ENCODE measurements around the gene WIPI1. TPM values are rescaled to one million over a fixed set of nuclear protein-coding genes. Genes with fewer than 3 reads are reported as not detected.

The WIPI1 gene
- polyA plus RNA-seq, 1 donor = 17.4 TPM

GRCh38 chr17:68398691-68399637 is 58.3 kb downstream of the WIPI1 start:
- no peak overlapping the region for H3K27ac ChIP-seq (ENCODE audit: low read length)
- peak in 1 of 2 donors; percentile 26 for DNase-seq
- no peaks in the 10 kb centered on the region for H3K4me1 ChIP-seq (ENCODE audit: control insufficient read depth, insufficient read depth, low read length)
- H3K9me3 ChIP-seq (ENCODE audit: control insufficient read depth, low read depth, low read length) = peaks cover 9% of the 10 kb centered on the region
- WGBS (ENCODE audit: insufficient coverage, low lambda C conversion rate) = 0% methylated on average over 1 of the region's 11 CpGs
- no peak overlapping the region for H3K4me3 ChIP-seq (ENCODE audit: low read length)
- no peaks in the 10 kb centered on the region for H3K27me3 ChIP-seq (ENCODE audit: control insufficient read depth, insufficient read depth, low read length)
- no peaks in the 10 kb centered on the region for H3K36me3 ChIP-seq (ENCODE audit: control insufficient read depth, insufficient read depth, low read length)

- WGBS (ENCODE audit: insufficient coverage, low lambda C conversion rate) = no CpG with 5 or more reads among the region's 7 CpGs
- Histone ChIP-seq H3K36me3 (ENCODE audit: control insufficient read depth, insufficient read depth, low read length) (no peaks in the 10 kb centered on the region), H3K4me3 (ENCODE audit: low read length) (no peak overlapping the region), H3K27ac (ENCODE audit: low read length) (no peak overlapping the region), H3K27me3 (ENCODE audit: control insufficient read depth, insufficient read depth, low read length) (no peaks in the 10 kb centered on the region), H3K4me1 (ENCODE audit: control insufficient read depth, insufficient read depth, low read length) (no peaks in the 10 kb centered on the region), H3K9me3 (ENCODE audit: control insufficient read depth, low read depth, low read length) (peaks cover 9% of the 10 kb centered on the region)
- no peak for DNase-seq
These were observed 60.2 kb downstream of the WIPI1 start for GRCh38 chr17:68397108-68397536.

DNA sequence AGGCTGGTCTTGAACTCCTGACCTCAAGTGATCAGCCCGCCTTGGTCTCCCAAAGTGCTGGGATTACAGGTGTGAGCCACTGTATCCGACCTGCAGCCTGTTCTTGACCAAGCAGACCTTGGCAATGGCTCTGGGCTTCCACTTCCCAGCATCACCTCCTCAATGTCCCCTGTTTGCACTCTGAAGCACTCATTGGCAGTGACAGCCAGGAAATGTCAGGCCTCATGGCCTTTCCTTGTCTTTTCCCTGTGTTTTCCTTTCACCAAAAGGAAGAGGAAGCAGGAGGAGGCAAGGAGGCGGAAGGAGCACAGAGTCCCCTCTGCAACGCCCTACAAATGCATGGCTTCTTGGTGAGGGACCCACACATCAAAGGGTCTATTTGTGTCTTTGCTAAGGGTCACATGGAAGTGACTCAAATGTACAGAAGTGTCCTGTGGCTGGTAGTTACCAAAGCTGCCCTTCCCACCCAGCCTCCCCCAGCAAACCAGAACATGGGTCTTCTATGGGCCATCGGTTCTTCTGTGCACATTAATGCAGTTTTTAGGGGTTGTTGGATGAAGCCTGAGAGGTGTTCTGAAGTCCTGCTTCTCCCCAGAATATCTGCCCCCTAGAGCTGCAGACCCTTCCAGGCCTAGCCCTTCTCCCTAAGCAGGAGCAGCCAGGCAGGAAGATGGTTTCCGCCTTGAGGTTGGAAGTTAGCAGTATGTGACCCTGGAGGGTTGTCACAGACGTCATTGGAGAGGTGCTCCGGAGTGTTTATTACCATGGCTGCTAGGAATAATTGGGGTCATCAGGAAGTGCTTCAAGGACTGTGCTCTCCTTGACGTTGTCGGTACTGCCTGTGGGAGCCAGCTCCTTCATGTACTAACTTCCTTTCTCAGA is 60.8 kb downstream of the WIPI1 start:
- no peak overlapping the region for H3K4me3 ChIP-seq (ENCODE audit: low read length)
- H3K36me3 ChIP-seq (ENCODE audit: control insufficient read depth, insufficient read depth, low read length) = no peaks in the 10 kb centered on the region
- H3K27me3 ChIP-seq (ENCODE audit: control insufficient read depth, insufficient read depth, low read length) = no peaks in the 10 kb centered on the region
- H3K4me1 ChIP-seq (ENCODE audit: control insufficient read depth, insufficient read depth, low read length) = no peaks in the 10 kb centered on the region
- peak in 1 of 2 donors; percentile 21 for DNase-seq
- H3K9me3 ChIP-seq (ENCODE audit: control insufficient read depth, low read depth, low read length) = peaks cover 9% of the 10 kb centered on the region
- no peak overlapping the region for H3K27ac ChIP-seq (ENCODE audit: low read length)
- WGBS (ENCODE audit: insufficient coverage, low lambda C conversion rate) = 60% methylated on average over 1 of the region's 10 CpGs

DNA sequence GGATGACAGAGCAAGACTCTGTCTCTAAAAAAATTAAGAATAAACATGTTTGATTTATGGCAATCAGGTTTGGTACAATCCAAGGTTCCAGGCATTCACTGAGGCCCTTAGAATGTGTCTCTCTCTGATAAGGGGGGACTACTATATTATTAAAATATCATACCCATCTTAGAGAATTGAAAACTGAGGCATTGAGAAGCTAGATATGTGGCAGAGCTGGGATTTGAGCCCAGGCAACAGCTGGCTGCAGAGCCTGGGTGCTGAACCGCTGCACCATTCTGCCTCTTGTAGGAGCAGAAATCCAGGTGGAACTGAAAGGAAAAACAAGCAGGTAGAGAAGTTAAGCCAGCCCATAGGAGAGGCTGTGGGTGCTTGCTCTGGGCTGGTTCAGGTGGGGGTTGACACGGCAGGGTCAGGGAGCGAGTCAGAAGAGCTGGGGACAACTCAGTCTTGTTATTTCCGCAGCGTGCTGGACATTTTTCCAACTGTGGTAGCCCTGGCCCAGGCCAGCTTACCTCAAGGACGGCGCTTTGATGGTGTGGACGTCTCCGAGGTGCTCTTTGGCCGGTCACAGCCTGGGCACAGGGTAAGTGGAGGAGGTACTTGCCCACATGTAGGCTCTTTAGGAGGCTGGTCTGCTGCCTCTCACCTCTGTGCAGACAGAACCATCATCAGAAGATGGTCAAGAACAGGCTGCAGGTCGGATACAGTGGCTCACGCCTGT is 62.5 kb downstream of the WIPI1 start:
- no peak for DNase-seq
- WGBS (ENCODE audit: insufficient coverage, low lambda C conversion rate) = no CpG with 5 or more reads among the region's 12 CpGs

DNA sequence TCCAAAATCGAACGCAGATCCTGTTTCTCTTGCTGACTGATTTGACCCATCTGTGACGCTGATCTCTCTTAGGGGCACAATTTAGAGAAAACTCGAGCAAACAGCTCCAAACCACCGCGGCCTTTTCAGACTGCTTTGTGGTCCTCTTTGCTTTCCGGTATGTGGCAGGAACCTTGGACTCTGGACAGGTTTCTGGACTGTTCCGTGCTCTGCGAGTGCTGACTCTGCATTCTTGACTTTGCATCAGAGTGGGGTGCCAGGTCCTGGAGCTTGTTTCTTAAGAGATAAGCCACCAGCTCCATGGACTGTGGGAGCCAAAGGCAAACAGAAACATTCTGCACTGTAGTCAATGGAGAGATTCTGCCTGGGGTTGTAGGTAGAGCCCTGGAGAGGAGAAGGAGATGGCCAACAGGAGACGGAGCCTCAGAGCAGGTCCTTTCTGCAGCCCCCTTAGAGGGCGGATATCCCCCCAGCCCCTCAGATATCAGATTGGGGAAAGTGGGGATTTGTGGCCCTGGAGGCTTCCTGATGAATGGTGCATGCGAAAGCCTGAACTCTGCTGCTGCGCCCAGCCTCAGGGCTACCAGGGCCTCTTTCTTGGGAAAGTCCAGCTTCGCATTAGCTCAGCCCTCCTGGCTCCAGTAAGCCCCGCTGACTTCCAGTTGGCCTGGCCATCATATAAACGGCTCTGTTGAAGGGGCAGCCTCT is 65.6 kb downstream of the WIPI1 start:
- no peak overlapping the region for H3K27ac ChIP-seq (ENCODE audit: low read length)
- 77% methylated on average over 3 of the region's 16 CpGs for WGBS (ENCODE audit: insufficient coverage, low lambda C conversion rate)
- peak in 1 of 2 donors; percentile 36 for DNase-seq

More for the DNA sequence above, 62.5 kb downstream of the WIPI1 start:
- Histone ChIP-seq H3K36me3 (ENCODE audit: control insufficient read depth, insufficient read depth, low read length) (no peaks in the 10 kb centered on the region), H3K27me3 (ENCODE audit: control insufficient read depth, insufficient read depth, low read length) (no peaks in the 10 kb centered on the region), H3K27ac (ENCODE audit: low read length) (no peak overlapping the region), H3K9me3 (ENCODE audit: control insufficient read depth, low read depth, low read length) (peaks cover 9% of the 10 kb centered on the region), H3K4me3 (ENCODE audit: low read length) (no peak overlapping the region), H3K4me1 (ENCODE audit: control insufficient read depth, insufficient read depth, low read length) (no peaks in the 10 kb centered on the region)

GRCh38 chr17:68390888-68391545 is 66.3 kb downstream of the WIPI1 start:
- WGBS (ENCODE audit: insufficient coverage, low lambda C conversion rate) = no CpG with 5 or more reads among the region's 11 CpGs
- peaks cover 9% of the 10 kb centered on the region for H3K9me3 ChIP-seq (ENCODE audit: control insufficient read depth, low read depth, low read length)
- H3K4me1 ChIP-seq (ENCODE audit: control insufficient read depth, insufficient read depth, low read length) = no peaks in the 10 kb centered on the region
- H3K27ac ChIP-seq (ENCODE audit: low read length) = no peak overlapping the region
- H3K36me3 ChIP-seq (ENCODE audit: control insufficient read depth, insufficient read depth, low read length) = no peaks in the 10 kb centered on the region
- H3K4me3 ChIP-seq (ENCODE audit: low read length) = no peak overlapping the region
- no peak for DNase-seq
- H3K27me3 ChIP-seq (ENCODE audit: control insufficient read depth, insufficient read depth, low read length) = no peaks in the 10 kb centered on the region

More for the DNA sequence above, 65.6 kb downstream of the WIPI1 start:
- Histone ChIP-seq H3K36me3 (ENCODE audit: control insufficient read depth, insufficient read depth, low read length) (no peaks in the 10 kb centered on the region), H3K4me3 (ENCODE audit: low read length) (no peak overlapping the region), H3K9me3 (ENCODE audit: control insufficient read depth, low read depth, low read length) (peaks cover 9% of the 10 kb centered on the region), H3K27me3 (ENCODE audit: control insufficient read depth, insufficient read depth, low read length) (no peaks in the 10 kb centered on the region), H3K4me1 (ENCODE audit: control insufficient read depth, insufficient read depth, low read length) (no peaks in the 10 kb centered on the region)

- DNase-seq = no peak
- no peaks in the 10 kb centered on the region for H3K36me3 ChIP-seq (ENCODE audit: control insufficient read depth, insufficient read depth, low read length)
- no CpG with 5 or more reads among the region's 7 CpGs for WGBS (ENCODE audit: insufficient coverage, low lambda C conversion rate)
- H3K27me3 ChIP-seq (ENCODE audit: control insufficient read depth, insufficient read depth, low read length) = no peaks in the 10 kb centered on the region
- no peak overlapping the region for H3K27ac ChIP-seq (ENCODE audit: low read length)
- H3K4me1 ChIP-seq (ENCODE audit: control insufficient read depth, insufficient read depth, low read length) = no peaks in the 10 kb centered on the region
- no peak overlapping the region for H3K4me3 ChIP-seq (ENCODE audit: low read length)
- no peaks in the 10 kb centered on the region for H3K9me3 ChIP-seq (ENCODE audit: control insufficient read depth, low read depth, low read length)
These were observed 68.3 kb downstream of the WIPI1 start for GRCh38 chr17:68389041-68389440.

GRCh38 chr17:68387435-68388218 is 69.7 kb downstream of the WIPI1 start:
- H3K27me3 ChIP-seq (ENCODE audit: control insufficient read depth, insufficient read depth, low read length) = no peaks in the 10 kb centered on the region
- no peaks in the 10 kb centered on the region for H3K36me3 ChIP-seq (ENCODE audit: control insufficient read depth, insufficient read depth, low read length)
- no peaks in the 10 kb centered on the region for H3K4me1 ChIP-seq (ENCODE audit: control insufficient read depth, insufficient read depth, low read length)
- H3K27ac ChIP-seq (ENCODE audit: low read length) = no peak overlapping the region
- DNase-seq = no peak
- no CpG with 5 or more reads among the region's 6 CpGs for WGBS (ENCODE audit: insufficient coverage, low lambda C conversion rate)
- no peaks in the 10 kb centered on the region for H3K9me3 ChIP-seq (ENCODE audit: control insufficient read depth, low read depth, low read length)
- no peak overlapping the region for H3K4me3 ChIP-seq (ENCODE audit: low read length)
